ENCODE data around the gene ACSL1.

ACSL1 gene

GRCh38 chr4:184854673-184855072, 28.9 kb upstream of the ACSL1 start:
- H3K4me2 ChIP-seq (ENCODE audit: low read depth, low read length, poor library complexity, severe bottlenecking) = peak overlapping the region; percentile 73
- H3K4me3 ChIP-seq (ENCODE audit: low read length, poor library complexity, severe bottlenecking) = peak overlapping the region; percentile 53

GRCh38 chr4:184853436-184853835, 27.7 kb upstream of the ACSL1 start:
- Histone ChIP-seq H3F3A (ENCODE audit: low read depth) (no peaks in the 10 kb centered on the region), H3K27me3 (ENCODE audit: insufficient read depth, low read length, poor library complexity, severe bottlenecking) (no peaks in the 10 kb centered on the region), H3K79me2 (ENCODE audit: insufficient read depth, low read length) (no peaks in the 10 kb centered on the region), H3K9me2 (replicated peaks; ENCODE audit: low read depth, low read length) (no peaks in the 10 kb centered on the region), H3K4me3 (ENCODE audit: low read length, poor library complexity, severe bottlenecking) (no peak overlapping the region), H3K9me3 (ENCODE audit: insufficient read depth, low read depth, low read length) (no peaks in the 10 kb centered on the region), H3K4me2 (ENCODE audit: low read depth, low read length, poor library complexity, severe bottlenecking) (no peak overlapping the region), H3K36me3 (ENCODE audit: insufficient read depth, low read length) (no peaks in the 10 kb centered on the region), H3K4me1 (ENCODE audit: insufficient read depth, low read length, poor library complexity, severe bottlenecking) (peaks cover 44% of the 10 kb centered on the region), H3K9ac (ENCODE audit: low read depth, low read length, poor library complexity, severe bottlenecking) (no peak overlapping the region), H2AFZ (ENCODE audit: low read length) (no peak overlapping the region), H4K20me1 (ENCODE audit: insufficient read depth, low read length, poor library complexity, severe bottlenecking) (no peaks in the 10 kb centered on the region)
- TF ChIP-seq CTCF (conservative IDR thresholded peaks at IDR 0.05; ENCODE audit: low read length) (no peak), EZH2phosphoT487 (IDR thresholded peaks at IDR 0.05; ENCODE audit: borderline replicate concordance) (no peak)

More at GRCh38 chr4:184854673-184855072, 28.9 kb upstream of the ACSL1 start:
- Histone ChIP-seq H3K4me1 (ENCODE audit: insufficient read depth, low read length, poor library complexity, severe bottlenecking) (peaks cover 44% of the 10 kb centered on the region), H3K9me2 (replicated peaks; ENCODE audit: low read depth, low read length) (no peaks in the 10 kb centered on the region), H3K9me3 (ENCODE audit: insufficient read depth, low read depth, low read length) (no peaks in the 10 kb centered on the region), H3K9ac (ENCODE audit: low read depth, low read length, poor library complexity, severe bottlenecking) (peak overlapping the region; percentile 29), H3F3A (ENCODE audit: low read depth) (no peaks in the 10 kb centered on the region), H3K36me3 (ENCODE audit: insufficient read depth, low read length) (no peaks in the 10 kb centered on the region), H2AFZ (ENCODE audit: low read length) (peak overlapping the region; percentile 40), H3K27me3 (ENCODE audit: insufficient read depth, low read length, poor library complexity, severe bottlenecking) (no peaks in the 10 kb centered on the region), H4K20me1 (ENCODE audit: insufficient read depth, low read length, poor library complexity, severe bottlenecking) (no peaks in the 10 kb centered on the region), H3K79me2 (ENCODE audit: insufficient read depth, low read length) (no peaks in the 10 kb centered on the region)
- TF ChIP-seq CTCF (conservative IDR thresholded peaks at IDR 0.05; ENCODE audit: low read length) (no peak), EZH2phosphoT487 (IDR thresholded peaks at IDR 0.05; ENCODE audit: borderline replicate concordance) (no peak)

- Histone ChIP-seq H3K4me3 (ENCODE audit: low read length, poor library complexity, severe bottlenecking) (no peak overlapping the region), H3K9ac (ENCODE audit: low read depth, low read length, poor library complexity, severe bottlenecking) (no peak overlapping the region), H3K27me3 (ENCODE audit: insufficient read depth, low read length, poor library complexity, severe bottlenecking) (no peaks in the 10 kb centered on the region), H2AFZ (ENCODE audit: low read length) (no peak overlapping the region), H3K4me2 (ENCODE audit: low read depth, low read length, poor library complexity, severe bottlenecking) (no peak overlapping the region), H3K36me3 (ENCODE audit: insufficient read depth, low read length) (no peaks in the 10 kb centered on the region), H3K9me2 (replicated peaks; ENCODE audit: low read depth, low read length) (no peaks in the 10 kb centered on the region), H3F3A (ENCODE audit: low read depth) (no peaks in the 10 kb centered on the region), H3K9me3 (ENCODE audit: insufficient read depth, low read depth, low read length) (no peaks in the 10 kb centered on the region), H3K4me1 (ENCODE audit: insufficient read depth, low read length, poor library complexity, severe bottlenecking) (peaks cover 44% of the 10 kb centered on the region), H4K20me1 (ENCODE audit: insufficient read depth, low read length, poor library complexity, severe bottlenecking) (no peaks in the 10 kb centered on the region), H3K79me2 (ENCODE audit: insufficient read depth, low read length) (no peaks in the 10 kb centered on the region)
- no peak for TF ChIP-seq EZH2phosphoT487 (IDR thresholded peaks at IDR 0.05; ENCODE audit: borderline replicate concordance)
- TF ChIP-seq CTCF (conservative IDR thresholded peaks at IDR 0.05; ENCODE audit: low read length) = no peak
Observed at GRCh38 chr4:184851886-184852285, 26.1 kb upstream of the ACSL1 start.

All from Loucy (cell line).